Gastroesophageal sphincter (tissue), 4 donors: ENCODE results near the gene OBSCN. TPM values are rescaled to one million over a fixed set of nuclear protein-coding genes. Genes with fewer than 3 reads are reported as not detected.
"Not testable (repeated sequence)": the region's sequence is repeated elsewhere in the genome, so short reads cannot be mapped to it uniquely, and the experiment has no call there.

Experiments used
- ATAC-seq: fragments of 150-250 bp; one replicate; pipeline ENCODE4 v1.9.1; 2016; ENCODE audit warnings: mild to moderate bottlenecking, moderate library complexity
- H3K27ac ChIP-seq, 4 donors: fragments of 200-600 bp; sonication (generic) in 3 of 4; 1 replicate in 3 of 4; 2 replicates in 1 of 4; pipeline ENCODE4 v1.5.1; 2016 to 2019
- H3K27me3 ChIP-seq: fragments of 200-600 bp; sonication (generic); one replicate; pipeline ENCODE4 v1.5.1; 2019
- H3K36me3 ChIP-seq, 2 donors: fragments of 200-600 bp; sonication (generic); one replicate each; pipeline ENCODE4 v1.5.1; 2019; ENCODE audit warnings: control low read depth in 1 of 2
- H3K4me1 ChIP-seq, 3 donors: fragments of 200-600 bp; sonication (generic); 1 replicate in 2 of 3; 2 replicates in 1 of 3; pipeline ENCODE4 v1.5.1; 2016 to 2019; ENCODE audit warnings: control low read depth in 2 of 3
- H3K4me3 ChIP-seq, 2 donors: fragments of 200-600 bp; sonication (generic); one replicate each; pipeline ENCODE4 v1.5.1; 2019; ENCODE audit warnings: mild to moderate bottlenecking in 1 of 2, moderate library complexity in 1 of 2
- H3K9me3 ChIP-seq, 3 donors: fragments of 200-600 bp; sonication (generic); one replicate each; pipeline ENCODE4 v1.5.1; 2017 to 2019; ENCODE audit warnings: control low read depth in 2 of 3
- CTCF ChIP-seq, 4 experiments: fragments of 200-600 bp in 2 of 4; fragments of 450-650 bp in 2 of 4; sonication (generic) in 1 of 4; IDR thresholded peaks; one replicate each; pipeline ENCODE4 v1.5.1; 2017 to 2019; ENCODE audit warnings: antibody characterized with exemption in 4 of 4, mild to moderate bottlenecking in 2 of 4, moderate library complexity in 2 of 4
- EP300 ChIP-seq: sonication (generic); formaldehyde crosslinking; IDR thresholded peaks from one replicate; pipeline ENCODE4 v1.6.1; 2017; ENCODE audit warnings: antibody characterized with exemption, mild to moderate bottlenecking
- POLR2A ChIP-seq, 2 donors: fragments of 450-650 bp; IDR thresholded peaks; one replicate each; pipeline ENCODE4 v1.6.1; 2017; ENCODE audit warnings: antibody characterized with exemption in 2 of 2, mild to moderate bottlenecking in 2 of 2, moderate library complexity in 1 of 2
- POLR2AphosphoS5 ChIP-seq: sonication (generic); formaldehyde crosslinking; IDR thresholded peaks from one replicate; pipeline ENCODE4 v1.6.1; 2017; ENCODE audit warnings: antibody characterized with exemption
- WGBS, 2 donors: methylation state at CpG; one replicate each; pipeline ENCODE4 v1.1.5; 2018; ENCODE audit warnings: low coverage in 1 of 2; 5-methylcytosine and 5-hydroxymethylcytosine counted together
- total RNA-seq, 4 donors: library from RNA; depleted of rRNA; stranded (reverse); fragments of >200 nt; gene quantifications; one replicate each; pipeline ENCODE4 v1.1.0, GENCODE V29; 2016

The OBSCN gene
- total RNA-seq, 4 donors from 2014 or later, result 11.1 to 28.4 (median 20.9) TPM

GRCh38 chr1:228264090-228264829 is 56.4 kb downstream of the OBSCN start:
- peaks cover 0 to 35% of the 10 kb centered on the region in 2 donors for H3K36me3 ChIP-seq
- no peaks in the 10 kb centered on the region for H3K27me3 ChIP-seq
- WGBS, 2 donors, result 92% methylated on average over 11 of the region's 24 CpGs; no CpG with 5 or more reads in 1 of the 2 donors

GRCh38 chr1:228265167-228265566 is 57.3 kb downstream of the OBSCN start:
- Histone ChIP-seq H3K4me3 (no peak overlapping the region), H3K9me3 (peaks cover 0 to 18% (median 0%) of the 10 kb centered on the region in 3 donors), H3K36me3 (peaks cover 0 to 28% of the 10 kb centered on the region in 2 donors), H3K4me1 (no peaks in the 10 kb centered on the region), H3K27me3 (no peaks in the 10 kb centered on the region), H3K27ac (no peak overlapping the region)
- peak in 1 of 4 experiments; percentile 8 for TF ChIP-seq CTCF (IDR thresholded peaks at IDR 0.05)
- no peak for TF ChIP-seq POLR2AphosphoS5
- ATAC-seq, result no peak

More at GRCh38 chr1:228264090-228264829, 56.4 kb downstream of the OBSCN start:
- H3K9me3 ChIP-seq, result peaks cover 0 to 22% (median 0%) of the 10 kb centered on the region in 3 donors
- ATAC-seq, result no peak
- H3K4me1 ChIP-seq, result no peaks in the 10 kb centered on the region
- H3K27ac ChIP-seq, result no peak overlapping the region
- no peak for TF ChIP-seq EP300
- TF ChIP-seq POLR2AphosphoS5, result no peak
- TF ChIP-seq POLR2A (IDR thresholded peaks at IDR 0.05), result no peak
- no peak for TF ChIP-seq CTCF (IDR thresholded peaks at IDR 0.05)
- H3K4me3 ChIP-seq, result no peak overlapping the region

GRCh38 chr1:228267962-228268880 is 60.4 kb downstream of the OBSCN start:
- 87 to 89% methylated on average over 9 to 15 of the region's 22 CpGs for WGBS, 2 donors
- peaks cover 0 to 42% of the 10 kb centered on the region in 2 donors for H3K36me3 ChIP-seq
- no peak for TF ChIP-seq CTCF (IDR thresholded peaks at IDR 0.05)
- TF ChIP-seq POLR2AphosphoS5, result no peak
- TF ChIP-seq EP300, result no peak
- TF ChIP-seq POLR2A (IDR thresholded peaks at IDR 0.05), result no peak
- no peak for ATAC-seq
- no peaks in the 10 kb centered on the region for H3K27me3 ChIP-seq
- no peak overlapping the region for H3K4me3 ChIP-seq
- H3K9me3 ChIP-seq, result no peaks in the 10 kb centered on the region
- H3K4me1 ChIP-seq, result peaks cover 0 to 2% (median 0%) of the 10 kb centered on the region in 3 donors
- no peak overlapping the region for H3K27ac ChIP-seq

GRCh38 chr1:228268881-228269265 is 61.0 kb downstream of the OBSCN start:
- WGBS, 2 donors, result 63 to 83% methylated on average over 3 to 7 of the region's 8 CpGs

GRCh38 chr1:228269431-228269830 is 61.6 kb downstream of the OBSCN start:
- not testable (repeated sequence) for H3K4me3 ChIP-seq, H3K27me3 ChIP-seq, H3K27ac ChIP-seq, ATAC-seq, H3K9me3 ChIP-seq
- 73 to 95% methylated on average over 3 to 6 of the region's 17 CpGs for WGBS, 2 donors
- Histone ChIP-seq H3K36me3 (peaks cover 0 to 43% of the 10 kb centered on the region in 2 donors), H3K4me1 (peaks cover 0 to 15% (median 1%) of the 10 kb centered on the region in 3 donors)

More at GRCh38 chr1:228268881-228269265, 61.0 kb downstream of the OBSCN start:
- Histone ChIP-seq H3K9me3 (no peaks in the 10 kb centered on the region), H3K4me3 (no peak overlapping the region), H3K4me1 (peaks cover 0 to 9% (median 0%) of the 10 kb centered on the region in 3 donors), H3K36me3 (peaks cover 0 to 43% of the 10 kb centered on the region in 2 donors), H3K27ac (no peak overlapping the region), H3K27me3 (no peaks in the 10 kb centered on the region)
- ATAC-seq, result no peak
- no peak for TF ChIP-seq POLR2AphosphoS5
